ENCODE results near the gene CCDC85C.

- no peak for TF ChIP-seq POLR2A (IDR thresholded peaks at IDR 0.05)
- TF ChIP-seq CTCF (IDR thresholded peaks at IDR 0.05): no peak
Observed at GRCh38 chr14:99548871-99549515, 55.0 kb downstream of the CCDC85C start.
